HG03558 (cell line): ENCODE measurements around the gene PLPP7.
"Not testable (repeated sequence)": the region's sequence is repeated elsewhere in the genome, so short reads cannot be mapped to it uniquely, and the experiment has no call there.

ENCODE experiments used
- ATAC-seq: cut with Tn5 transposase; IDR thresholded peaks from one replicate; pipeline ENCODE4 v1.9.1; 2021; ENCODE audit warnings: moderate number of reproducible peaks; ENCODE audit not compliant: unreplicated experiment; ENCODE audit errors: extremely low read depth

PLPP7 gene

GRCh38 chr9:131266266-131267229 lies 23.0 kb upstream of the PLPP7 start:
- ATAC-seq: no peak

GRCh38 chr9:131270171-131271015 lies 19.1 kb upstream of the PLPP7 start:
- no peak for ATAC-seq

- ATAC-seq: not testable (repeated sequence)
These were observed 18.6 kb upstream of the PLPP7 start for GRCh38 chr9:131271016-131271273.

- no peak for ATAC-seq
These were observed 18.0 kb upstream of the PLPP7 start for GRCh38 chr9:131271506-131271931.

- ATAC-seq: no peak
These were observed 17.3 kb upstream of the PLPP7 start for GRCh38 chr9:131272212-131272611.

- ATAC-seq: no peak
These were observed 16.2 kb upstream of the PLPP7 start for GRCh38 chr9:131273146-131273855.

GRCh38 chr9:131273856-131274673 lies 15.5 kb upstream of the PLPP7 start:
- ATAC-seq: no peak

GRCh38 chr9:131274674-131275331 lies 14.7 kb upstream of the PLPP7 start:
- ATAC-seq: no peak

GRCh38 chr9:131275332-131276093 lies 14.0 kb upstream of the PLPP7 start:
- no peak for ATAC-seq

- no peak for ATAC-seq
These were observed 13.2 kb upstream of the PLPP7 start, which contains the start of gene FAM78A for GRCh38 chr9:131276094-131276888. Gene FAM78A, minus strand, starts transcription at chr9:131276510. Its CDS starts 331 bp downstream, at chr9:131276179.

- no peak for ATAC-seq
These were observed 12.6 kb upstream of the PLPP7 start for GRCh38 chr9:131276891-131277286.

- no peak for ATAC-seq
These were observed 12.1 kb upstream of the PLPP7 start for GRCh38 chr9:131277287-131277909.

- no peak for ATAC-seq
These were observed 11.4 kb upstream of the PLPP7 start for GRCh38 chr9:131277910-131278701.

- no peak for ATAC-seq
These were observed 10.8 kb upstream of the PLPP7 start for GRCh38 chr9:131278702-131279111.

GRCh38 chr9:131279196-131279862 lies 10.2 kb upstream of the PLPP7 start:
- no peak for ATAC-seq
